ENCODE data around the gene TLCD3B.

- TF ChIP-seq ZBTB33 (IDR thresholded peaks at IDR 0.05) (no peak), MAX (IDR thresholded peaks at IDR 0.05) (no peak), REST (IDR thresholded peaks at IDR 0.05) (no peak), SP1 (IDR thresholded peaks at IDR 0.05) (no peak), CTCF (IDR thresholded peaks at IDR 0.05; ENCODE audit: low read depth, low read length, missing input control) (no peak), RXRA (IDR thresholded peaks at IDR 0.05) (no peak), TAF1 (conservative IDR thresholded peaks at IDR 0.05) (no peak), RAD21 (IDR thresholded peaks at IDR 0.05) (no peak), FOXA1 (IDR thresholded peaks at IDR 0.05) (no peak), JUND (IDR thresholded peaks at IDR 0.05) (no peak), ATF3 (IDR thresholded peaks at IDR 0.05) (no peak), YY1 (IDR thresholded peaks at IDR 0.05) (no peak), HNF4A (conservative IDR thresholded peaks at IDR 0.05) (no peak), GABPA (IDR thresholded peaks at IDR 0.05 in 1 of 2, conservative IDR thresholded peaks at IDR 0.05 in 1 of 2) (no peak)
Observed at GRCh38 chr16:30027588-30028437, 3.3 kb downstream of the TLCD3B start.
